HG02938 (cell line): Measurements from ENCODE around the gene PRKCQ.

ENCODE experiments used
- ATAC-seq: cut with Tn5 transposase; IDR thresholded peaks from one replicate; pipeline ENCODE4 v1.9.1; 2021; ENCODE audit warnings: mild to moderate bottlenecking, moderate library complexity; ENCODE audit not compliant: unreplicated experiment

Gene PRKCQ

GRCh38 chr10:6579904-6580278 is at the start of gene PRKCQ:
Gene PRKCQ, minus strand, starts transcription at chr10:6580276. Its CDS starts 65,141 bp downstream, at chr10:6515135.
- peak; percentile 13 for ATAC-seq

GRCh38 chr10:6625428-6625827 is 45.4 kb upstream of the PRKCQ start:
- no peak for ATAC-seq

GRCh38 chr10:6624392-6624791 is 44.3 kb upstream of the PRKCQ start:
- no peak for ATAC-seq

DNA sequence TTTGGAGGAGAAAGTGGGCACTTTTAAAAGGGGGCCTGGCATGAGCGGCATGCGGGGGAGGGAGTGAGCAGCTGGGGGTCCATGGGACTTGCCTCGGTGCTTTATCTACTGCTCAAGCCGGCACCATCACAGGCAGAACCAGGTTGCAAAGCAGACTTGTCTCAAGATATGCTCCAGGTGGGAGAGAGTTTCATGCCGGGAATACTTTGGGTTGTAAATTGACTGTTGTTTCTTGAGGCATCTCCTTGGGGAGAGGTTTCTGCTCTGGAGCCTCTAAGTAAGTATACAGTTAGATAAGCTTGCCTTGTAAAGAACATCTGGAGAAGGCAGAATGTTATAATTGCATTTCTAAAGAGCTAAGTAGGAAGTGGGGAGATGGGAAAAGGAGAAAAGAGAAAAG is 42.8 kb upstream of the PRKCQ start:
- no peak for ATAC-seq

DNA sequence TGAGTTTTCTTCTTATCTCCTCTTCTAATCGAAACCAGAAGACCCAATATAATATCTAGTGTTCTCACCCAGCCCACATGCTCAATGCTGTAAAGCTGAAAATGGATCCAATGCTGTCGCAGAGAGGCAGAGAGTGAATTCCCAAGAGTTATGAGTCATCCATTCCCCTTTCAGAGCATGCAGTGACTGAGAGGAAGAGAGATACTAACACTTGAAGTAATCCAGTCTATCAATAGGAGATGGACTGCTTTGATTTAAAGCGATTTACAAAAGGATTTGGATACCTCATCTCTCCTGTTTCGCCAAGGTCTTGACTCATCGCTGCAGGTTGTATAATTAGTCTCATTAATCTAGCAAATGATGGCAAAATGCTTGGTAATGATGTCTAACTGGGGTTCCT is 41.5 kb upstream of the PRKCQ start:
- no peak for ATAC-seq

DNA sequence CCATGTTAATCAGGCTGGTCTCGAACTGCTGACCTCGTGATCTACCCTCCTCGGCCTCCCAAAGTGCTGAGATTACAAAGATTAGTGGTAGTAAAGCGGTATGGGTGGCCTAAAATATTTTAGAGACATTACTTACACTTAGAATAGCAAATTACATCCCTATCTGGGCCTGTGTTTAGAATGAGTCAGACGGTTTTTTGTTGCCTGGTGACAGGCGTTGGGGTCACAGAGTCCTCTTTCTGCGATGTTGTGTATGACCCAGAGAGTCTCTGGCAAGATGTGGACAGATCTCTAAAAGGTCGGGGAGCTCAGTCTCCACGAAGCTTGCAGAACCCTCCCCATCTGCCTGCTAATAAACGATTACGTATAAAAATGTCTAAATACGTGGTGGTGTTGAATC is 39.6 kb upstream of the PRKCQ start:
- ATAC-seq = no peak

- ATAC-seq = no peak
These were observed 38.3 kb upstream of the PRKCQ start for GRCh38 chr10:6618340-6618739.

- no peak for ATAC-seq
These were observed 37.4 kb upstream of the PRKCQ start for GRCh38 chr10:6617309-6618076.

GRCh38 chr10:6615971-6616370 is 35.9 kb upstream of the PRKCQ start:
- ATAC-seq = no peak

GRCh38 chr10:6612371-6612770 is 32.3 kb upstream of the PRKCQ start:
- no peak for ATAC-seq

DNA sequence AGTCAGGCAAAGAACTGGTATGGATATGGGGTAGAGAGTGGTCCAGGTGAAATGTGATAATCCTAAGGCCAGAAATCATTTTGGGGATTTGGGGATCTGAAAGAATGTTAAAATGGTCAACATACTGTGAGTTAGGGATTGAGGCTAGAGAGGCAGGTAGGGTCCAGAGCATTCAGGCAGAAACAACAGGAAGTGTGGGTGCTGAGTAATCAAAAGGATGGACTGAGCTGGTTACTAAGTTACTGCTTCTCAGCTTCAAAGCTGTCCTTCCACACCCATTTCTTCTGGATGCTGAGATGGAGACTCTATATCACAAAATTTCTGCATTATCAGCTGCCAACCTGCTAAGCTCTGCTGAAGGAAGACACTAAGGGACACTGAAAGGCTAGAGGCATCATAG is 30.6 kb upstream of the PRKCQ start:
- ATAC-seq = no peak

DNA sequence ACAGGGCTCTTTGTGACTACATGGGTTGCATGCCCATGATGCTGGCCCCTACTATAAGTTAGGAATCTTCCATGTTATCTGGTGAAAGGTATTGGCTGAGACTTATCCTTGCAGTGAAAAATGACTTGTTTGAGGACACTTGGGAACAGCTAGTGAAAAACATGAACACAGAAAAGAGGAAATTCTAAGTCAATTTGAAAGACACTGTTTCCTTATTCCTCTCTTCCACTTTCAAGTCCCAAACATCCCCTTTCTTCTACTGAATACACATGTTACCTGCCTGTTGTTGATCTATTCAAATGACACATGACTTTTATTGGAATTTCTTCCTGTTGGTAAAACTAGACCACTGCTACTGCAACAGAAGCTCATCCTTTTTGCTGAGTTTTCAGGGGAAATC is 29.5 kb upstream of the PRKCQ start:
- no peak for ATAC-seq

DNA sequence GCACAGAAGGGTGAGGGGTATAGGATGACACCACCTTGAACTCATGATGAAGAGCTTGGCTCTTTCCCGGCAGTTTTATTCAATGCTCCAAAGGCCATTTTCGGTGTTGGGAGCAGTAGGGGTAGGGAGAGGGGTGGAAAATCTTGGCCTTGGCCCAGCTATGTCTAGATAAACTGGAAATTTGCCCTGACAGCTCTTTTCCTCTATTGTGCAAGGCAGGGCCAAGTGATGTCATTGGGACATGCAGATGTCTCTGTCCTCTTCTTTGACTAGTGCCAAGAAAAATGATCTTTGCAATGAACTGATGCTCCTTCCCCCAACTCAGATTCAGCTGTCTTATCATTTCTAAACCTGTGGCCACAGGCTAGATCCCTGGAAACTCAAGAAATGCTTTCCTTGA is 27.7 kb upstream of the PRKCQ start:
- ATAC-seq = no peak

GRCh38 chr10:6607182-6607581 is 27.1 kb upstream of the PRKCQ start:
- no peak for ATAC-seq

- no peak for ATAC-seq
These were observed 23.4 kb upstream of the PRKCQ start for GRCh38 chr10:6603142-6604125.

DNA sequence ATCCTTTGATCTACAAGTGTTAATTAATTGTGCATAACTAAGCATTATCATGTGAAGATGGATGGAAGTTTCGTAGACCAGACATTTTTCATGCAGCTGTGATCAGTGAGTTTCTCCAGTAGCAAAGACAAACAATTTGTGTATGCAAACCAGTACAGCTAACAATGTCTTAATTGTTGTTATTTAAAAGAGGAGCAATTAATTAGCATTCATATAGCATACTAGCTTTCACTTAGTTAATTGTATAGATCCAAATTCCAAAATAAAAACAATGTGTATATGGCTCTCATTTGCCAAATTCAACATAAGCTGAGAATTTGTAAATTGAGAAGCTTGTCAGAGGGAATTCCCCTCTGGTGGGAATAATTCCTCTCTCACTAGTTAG is 22.6 kb upstream of the PRKCQ start:
- ATAC-seq = no peak

GRCh38 chr10:6602026-6602699 is 22.1 kb upstream of the PRKCQ start:
- no peak for ATAC-seq

DNA sequence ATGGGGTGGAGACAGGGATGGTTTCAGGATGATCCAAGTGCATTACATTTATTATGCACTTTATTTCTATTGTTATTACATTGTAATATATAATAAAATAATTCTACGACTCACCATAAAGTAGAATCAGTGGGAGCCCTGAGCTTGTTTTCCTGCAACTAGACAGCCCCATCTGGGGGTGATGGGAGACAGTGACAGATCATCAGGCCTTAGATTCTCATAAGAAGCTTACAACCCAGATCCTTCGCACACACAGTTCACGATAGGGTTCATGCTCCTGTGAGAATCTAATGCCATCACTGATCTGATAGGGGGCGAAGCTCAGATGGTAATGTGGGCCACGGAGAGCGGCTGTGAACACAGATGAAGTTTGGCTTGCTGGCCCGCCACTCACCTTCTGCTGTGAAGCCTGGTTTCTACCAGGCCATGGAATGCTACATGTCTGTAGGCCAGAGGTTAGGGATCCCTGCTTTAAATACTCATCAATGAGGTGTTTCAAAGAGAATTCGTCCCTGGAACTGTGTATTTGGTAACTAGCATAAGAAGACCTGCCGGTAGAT is 21.2 kb upstream of the PRKCQ start:
- no peak for ATAC-seq

GRCh38 chr10:6600224-6600987 is 20.3 kb upstream of the PRKCQ start:
- no peak for ATAC-seq

GRCh38 chr10:6598679-6599078 is 18.6 kb upstream of the PRKCQ start:
- no peak for ATAC-seq
